ENCODE data around the gene FUBP3.

GRCh38 chr9:130557077-130557468 is 22.3 kb upstream of the FUBP3 start:
- no peak for TF ChIP-seq CTCF (IDR thresholded peaks at IDR 0.05)
- no peak for TF ChIP-seq EZH2 (IDR thresholded peaks at IDR 0.05)
- TF ChIP-seq EZH2phosphoT487 (IDR thresholded peaks at IDR 0.05) = no peak

All from neural progenitor cell (in vitro differentiated cells).